H1 (cell line): ENCODE data around the gene SOWAHC. TPM values are rescaled to one million over a fixed set of nuclear protein-coding genes. Genes with fewer than 3 reads are reported as not detected.

ENCODE experiments used
- CTCF ChIA-PET: fragments of 300-600 bp; sonication (Branson Sonifier 250); formaldehyde crosslinking; loops from one replicate; lab custom pipeline; 2021; ENCODE audit not compliant: partially characterized antibody; lab: Charles Lee
- POLR2A ChIA-PET: fragments of 300-600 bp; sonication (Branson Sonifier 250); formaldehyde crosslinking; loops from one replicate; lab custom pipeline; 2021; ENCODE audit warnings: inconsistent platforms; ENCODE audit not compliant: partially characterized antibody; lab: Charles Lee
- DNase-seq, 2 experiments: peaks; one replicate each; pipeline versions ENCODE4 v3.0.0 to v3.0.0-alpha.2; 2010 to 2022; ENCODE audit warnings: low spot score in 2 of 2, low read depth in 1 of 2, mixed read lengths in 1 of 2
- FAIRE-seq: peaks from 2 replicates; lab custom pipeline; 2011; peaks lifted over from hg19 to GRCh38; lab: Jason Lieb, UNC
- H2AFZ ChIP-seq: 2 replicates; pipeline ENCODE4 v1.8.1; 2012; ENCODE audit warnings: low read length, inconsistent platforms
- H2AK5ac ChIP-seq: 2 replicates; pipeline ENCODE4 v1.6.1; 2013; ENCODE audit warnings: low read depth, low read length
- H2BK120ac ChIP-seq: replicated peaks from 2 replicates; pipeline ENCODE3; 2013; ENCODE audit warnings: low read depth, low read length, inconsistent platforms
- H2BK12ac ChIP-seq: 2 replicates; pipeline ENCODE4 v1.6.1; 2013; ENCODE audit warnings: low read depth, low read length
- H2BK15ac ChIP-seq: 2 replicates; pipeline ENCODE4 v1.6.1; 2013; ENCODE audit warnings: low read length
- H2BK20ac ChIP-seq: 2 replicates; pipeline ENCODE4 v1.6.1; 2013; ENCODE audit warnings: low read length
- H2BK5ac ChIP-seq: 2 replicates; pipeline ENCODE4 v1.6.1; 2013; ENCODE audit warnings: low read depth, low read length
- H3K14ac ChIP-seq: 2 replicates; pipeline ENCODE4 v1.6.1; 2013; ENCODE audit warnings: inconsistent platforms; ENCODE audit not compliant: insufficient read length
- H3K18ac ChIP-seq: 2 replicates; pipeline ENCODE4 v1.6.1; 2013; ENCODE audit warnings: low read length; ENCODE audit errors: extremely low read depth
- H3K23ac ChIP-seq: 2 replicates; pipeline ENCODE4 v1.6.1; 2013; ENCODE audit warnings: inconsistent platforms; ENCODE audit not compliant: insufficient read length
- H3K23me2 ChIP-seq: 2 replicates; pipeline ENCODE4 v1.6.1; 2013; ENCODE audit warnings: low read depth, low read length
- H3K27ac ChIP-seq: 2 replicates; pipeline ENCODE4 v1.6.1; 2011; ENCODE audit warnings: low read depth, low read length, inconsistent platforms
- H3K27me3 ChIP-seq, 4 experiments: replicated peaks in 1 of 4; 1 replicate in 1 of 4; 2 replicates in 3 of 4; pipeline versions ENCODE4 v1.6.1 to v1.8.1; 2011 to 2013; ENCODE audit warnings: low read length in 3 of 4, mild to moderate bottlenecking in 3 of 4, inconsistent platforms in 2 of 4, mixed read lengths in 2 of 4, moderate library complexity in 1 of 4; ENCODE audit not compliant: control insufficient read depth in 3 of 4, insufficient read depth in 3 of 4; ENCODE audit errors: extremely low read depth in 1 of 4
- H3K36me3 ChIP-seq, 4 experiments: 2 replicates each; pipeline versions ENCODE4 v1.6.1 to v1.8.1; 2011 to 2013; ENCODE audit warnings: mild to moderate bottlenecking in 4 of 4, low read length in 3 of 4, moderate library complexity in 2 of 4, control low read depth in 1 of 4, inconsistent platforms in 1 of 4; ENCODE audit not compliant: insufficient read depth in 4 of 4, control insufficient read depth in 2 of 4
- H3K4ac ChIP-seq: replicated peaks from 2 replicates; pipeline ENCODE3; 2013; ENCODE audit warnings: low read length, low read depth, mixed read lengths, inconsistent platforms; ENCODE audit not compliant: insufficient read length
- H3K4me1 ChIP-seq, 4 experiments: replicated peaks in 1 of 4; 1 replicate in 1 of 4; 2 replicates in 3 of 4; pipeline versions ENCODE4 v1.6.1 to v1.8.1; 2011 to 2013; ENCODE audit warnings: low read length in 3 of 4, inconsistent platforms in 2 of 4, mixed read lengths in 1 of 4; ENCODE audit not compliant: insufficient read depth in 4 of 4, control insufficient read depth in 3 of 4
- H3K4me2 ChIP-seq, 2 experiments: 2 replicates each; pipeline versions ENCODE4 v1.6.1 to v1.8.1; 2011 to 2013; ENCODE audit warnings: low read depth in 2 of 2, low read length in 2 of 2, control low read depth in 1 of 2, inconsistent platforms in 1 of 2, mild to moderate bottlenecking in 1 of 2; ENCODE audit not compliant: insufficient read depth in 1 of 2
- H3K4me3 ChIP-seq, 4 experiments: fragments of 200-600, 300-600 bp in 1 of 4; sonication (generic), shearing (Covaris generic), sonication (Bioruptor Twin) in 1 of 4; 2 replicates each; pipeline versions ENCODE4 v1.5.1 to v1.8.1; 2011 to 2016; ENCODE audit warnings: low read length in 4 of 4, low read depth in 3 of 4, control low read depth in 2 of 4, inconsistent platforms in 2 of 4, mild to moderate bottlenecking in 2 of 4, mixed read lengths in 1 of 4, moderate library complexity in 1 of 4; ENCODE audit not compliant: insufficient read depth in 2 of 4; ENCODE audit errors: extremely low read depth in 1 of 4
- H3K56ac ChIP-seq: replicated peaks from 2 replicates; pipeline ENCODE3; 2013; ENCODE audit warnings: low read depth, mild to moderate bottlenecking, mixed read lengths, low read length, inconsistent platforms; ENCODE audit not compliant: insufficient read length
- H3K79me1 ChIP-seq: 2 replicates; pipeline ENCODE4 v1.6.1; 2013; ENCODE audit warnings: low read depth, low read length, control low read depth
- H3K79me2 ChIP-seq, 2 experiments: 2 replicates each; pipeline versions ENCODE4 v1.6.1 to v1.8.1; 2012 to 2013; ENCODE audit warnings: low read length in 2 of 2, mild to moderate bottlenecking in 2 of 2, inconsistent platforms in 1 of 2; ENCODE audit not compliant: insufficient read depth in 2 of 2, control insufficient read depth in 1 of 2
- H3K9ac ChIP-seq, 4 experiments: replicated peaks in 1 of 4; 1 replicate in 1 of 4; 2 replicates in 3 of 4; pipeline versions ENCODE4 v1.6.1 to v1.8.1; 2011 to 2013; ENCODE audit warnings: low read depth in 3 of 4, low read length in 3 of 4, control low read depth in 2 of 4, mild to moderate bottlenecking in 2 of 4, moderate library complexity in 2 of 4, inconsistent platforms in 1 of 4; ENCODE audit errors: extremely low read depth in 1 of 4
- H3K9me3 ChIP-seq, 2 experiments: 2 replicates each; pipeline versions ENCODE4 v1.6.1 to v1.8.1; 2012 to 2013; ENCODE audit warnings: mild to moderate bottlenecking in 2 of 2, moderate library complexity in 2 of 2, control low read depth in 1 of 2, inconsistent platforms in 1 of 2, low read depth in 1 of 2, low read length in 1 of 2, mixed read lengths in 1 of 2; ENCODE audit not compliant: insufficient read depth in 2 of 2
- H4K20me1 ChIP-seq, 2 experiments: replicated peaks in 1 of 2; 2 replicates each; pipeline versions ENCODE3 to v1.8.1; 2011 to 2013; ENCODE audit warnings: inconsistent platforms in 2 of 2, low read length in 2 of 2, mild to moderate bottlenecking in 1 of 2; ENCODE audit not compliant: insufficient read depth in 2 of 2, control insufficient read depth in 1 of 2
- H4K5ac ChIP-seq: 2 replicates; pipeline ENCODE4 v1.6.1; 2013; ENCODE audit warnings: low read length, low read depth, mixed read lengths, inconsistent platforms; ENCODE audit not compliant: insufficient read length
- H4K8ac ChIP-seq: 2 replicates; pipeline ENCODE4 v1.8.0; 2013; ENCODE audit warnings: mild to moderate bottlenecking, moderate library complexity, low read length, inconsistent platforms; ENCODE audit not compliant: insufficient read depth; ENCODE audit errors: extremely low read depth
- H4K91ac ChIP-seq: replicated peaks from 2 replicates; pipeline ENCODE3; 2013; ENCODE audit warnings: low read length, mixed read lengths, inconsistent platforms; ENCODE audit not compliant: insufficient read length
- BACH1 ChIP-seq: IDR thresholded peaks from 2 replicates; pipeline ENCODE4 v1.6.1; 2012; ENCODE audit warnings: low read length, improper control_type of control experiment
- CEBPB ChIP-seq: IDR thresholded peaks from 2 replicates; pipeline ENCODE4 v1.6.1; 2012; ENCODE audit warnings: low read depth, low read length
- WGBS, 2 experiments: shearing (Covaris generic) in 1 of 2; methylation state at CpG; one replicate each; pipeline versions ENCODE4 v1.1.6 to v1.1.7; 2013 to 2015; ENCODE audit warnings: low lambda C conversion rate in 2 of 2, mixed read lengths in 2 of 2, inconsistent platforms in 1 of 2, low coverage in 1 of 2, missing lambda C conversion rate in 1 of 2; ENCODE audit not compliant: insufficient replicate concordance in 2 of 2, insufficient coverage in 1 of 2, insufficient read length in 1 of 2; ENCODE audit errors: extremely low coverage in 1 of 2, missing lambda C conversion rate in 1 of 2; 5-methylcytosine and 5-hydroxymethylcytosine counted together
- polyA plus RNA-seq, 7 experiments: library from polyadenylated mRNA; depleted of rRNA in 3 of 7; stranded (reverse) in 5 of 7; unstranded in 2 of 7; fragments of >200 nt in 5 of 7; fragments of 200-250 nt in 2 of 7; gene quantifications; 1 replicate in 5 of 7; 2 replicates in 1 of 7; 4 replicates in 1 of 7; pipeline versions ENCODE4 v1.2.1 to v1.2.3, GENCODE V29; 2011 to 2013; ENCODE audit warnings: missing spikeins in 2 of 7, mixed read lengths in 2 of 7
- total RNA-seq: library from RNA; stranded (reverse); fragmentation: NEBNext Ultra II Directional; extraction: Animal tissue kit (Norgen Biotek cat#: 25700); gene quantifications from 2 replicates; pipeline ENCODE4 v1.2.1, GENCODE V29; 2021

The SOWAHC gene
- total and polyA plus RNA-seq, 2 of the 8 experiments (the other 6 are each of a cell fraction or from before 2014, with no cell fraction given), result 3.1 to 17.8 TPM

DNA sequence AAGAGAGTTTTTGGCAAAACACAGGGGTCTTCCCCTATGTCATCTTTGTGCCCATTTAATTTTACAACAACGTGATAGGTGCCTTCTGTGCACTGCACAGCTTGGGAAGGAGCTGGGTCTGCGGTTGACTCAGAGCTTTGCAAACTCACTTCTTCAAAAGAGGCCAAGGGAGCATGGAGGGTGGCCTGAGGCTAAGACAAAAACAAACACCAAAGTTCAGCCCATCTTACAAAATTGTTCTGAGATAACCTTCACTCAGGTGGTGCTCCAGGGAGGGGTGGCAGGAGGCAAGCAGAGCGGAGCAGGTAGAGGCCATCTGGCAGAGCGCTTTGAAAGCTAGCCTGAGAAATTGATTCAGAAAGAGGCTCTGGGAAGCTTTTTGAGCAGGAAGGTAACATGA is 9.8 kb downstream of the SOWAHC start:
- no peak overlapping the region for H3K27ac ChIP-seq
- H3K18ac ChIP-seq, result no peak overlapping the region
- H4K91ac ChIP-seq, result no peak overlapping the region
- no peak overlapping the region for H3K4me3 ChIP-seq
- no peak overlapping the region for H3K23ac ChIP-seq
- H2BK20ac ChIP-seq, result no peak overlapping the region
- no peak overlapping the region for H3K9ac ChIP-seq
- H3K4me1 ChIP-seq, result no peaks in the 10 kb centered on the region
- no peak overlapping the region for H2BK120ac ChIP-seq
- no peak for FAIRE-seq
- H4K5ac ChIP-seq, result no peak overlapping the region
- H2BK12ac ChIP-seq, result no peak overlapping the region
- no peak overlapping the region for H3K14ac ChIP-seq
- CTCF ChIA-PET, result interaction anchor here (0.6 to 3.7 kb wide), 2 partner anchors 15 to 77 kb away, joined by 3 to 15 read pairs; no protein-coding TSS in a partner anchor
- DNase-seq, result no peak
- POLR2A ChIA-PET, result interaction anchor here (3.6 kb wide), 1 partner anchor 10 kb away, joined by 19 read pairs; the partner anchor contains the start of genes SEPTIN10 and SOWAHC
- H2BK5ac ChIP-seq, result no peak overlapping the region
- no peaks in the 10 kb centered on the region for H3K36me3 ChIP-seq
- H3K27me3 ChIP-seq, result no peaks in the 10 kb centered on the region
- H2AK5ac ChIP-seq, result no peak overlapping the region
- no peaks in the 10 kb centered on the region for H3K9me3 ChIP-seq
- H3K4me2 ChIP-seq, result no peak overlapping the region
- no peak overlapping the region for H3K56ac ChIP-seq
- no peaks in the 10 kb centered on the region for H3K79me1 ChIP-seq
- H3K79me2 ChIP-seq, result no peaks in the 10 kb centered on the region
- no peak overlapping the region for H2BK15ac ChIP-seq
- H3K23me2 ChIP-seq, result no peaks in the 10 kb centered on the region
- H3K4ac ChIP-seq, result no peak overlapping the region
- no peaks in the 10 kb centered on the region for H4K20me1 ChIP-seq
- H2AFZ ChIP-seq, result no peak overlapping the region
- WGBS, 2 experiments, result 94% methylated on average over 4 of the region's 4 CpGs; no CpG with 5 or more reads in 1 of the 2 experiments
- no peak overlapping the region for H4K8ac ChIP-seq
- TF ChIP-seq CEBPB (no peak), BACH1 (no peak)
